Measurements from ENCODE around the gene TRIM9.
"Not testable (repeated sequence)": the region's sequence is repeated elsewhere in the genome, so short reads cannot be mapped to it uniquely, and the experiment has no call there.

The TRIM9 gene

GRCh38 chr14:50999726-51000125, 95.2 kb downstream of the TRIM9 start:
- POLR2A ChIA-PET = interaction anchor here (1.1 to 2.1 kb wide), 2 partner anchors 55 to 96 kb away, joined by 3 to 8 read pairs; partner anchors contain the start of genes PYGL and TRIM9
- TF ChIP-seq SUZ12 (IDR thresholded peaks at IDR 0.05) = no peak
- no peak for TF ChIP-seq LEF1 (IDR thresholded peaks at IDR 0.05; ENCODE audit: borderline replicate concordance)
- no peak for TF ChIP-seq CTBP1 (IDR thresholded peaks at IDR 0.05; ENCODE audit: borderline replicate concordance)
- TF ChIP-seq FOXM1 (IDR thresholded peaks at IDR 0.05; ENCODE audit: borderline replicate concordance) = no peak
- no peak for TF ChIP-seq ARNT (IDR thresholded peaks at IDR 0.05)
- TF ChIP-seq ZNF384 (IDR thresholded peaks at IDR 0.05) = no peak
- TF ChIP-seq PKNOX1 (IDR thresholded peaks at IDR 0.05) = no peak
- TF ChIP-seq FOXA1 (IDR thresholded peaks at IDR 0.05) = no peak
- TF ChIP-seq FOXK2 (IDR thresholded peaks at IDR 0.05) = no peak
- no peak for TF ChIP-seq NFRKB (IDR thresholded peaks at IDR 0.05)
- TF ChIP-seq ELF4 (IDR thresholded peaks at IDR 0.05) = no peak
- TF ChIP-seq SP1 (IDR thresholded peaks at IDR 0.05) = no peak
- no peak for TF ChIP-seq L3MBTL2 (conservative IDR thresholded peaks at IDR 0.05)
- TF ChIP-seq BHLHE40 (IDR thresholded peaks at IDR 0.05; ENCODE audit: borderline replicate concordance) = no peak
- no peak for TF ChIP-seq TARDBP (IDR thresholded peaks at IDR 0.05)
- TF ChIP-seq HDGF (IDR thresholded peaks at IDR 0.05; ENCODE audit: borderline replicate concordance) = no peak
- CTCF ChIA-PET = interaction anchor here (1.3 kb wide), 1 partner anchor 11 kb away, joined by 3 read pairs; no protein-coding TSS in a partner anchor
- DNase-seq (ENCODE audit: extremely low spot score) = no peak

GRCh38 chr14:50998612-50999011, 96.3 kb downstream of the TRIM9 start:
- DNase-seq (ENCODE audit: extremely low spot score) = no peak
- ChIA-PET POLR2A (no interaction called here), CTCF (no interaction called here)
- no peak for TF ChIP-seq FOXA1 (IDR thresholded peaks at IDR 0.05)
- no peak for TF ChIP-seq TARDBP (IDR thresholded peaks at IDR 0.05)
- TF ChIP-seq HDGF (IDR thresholded peaks at IDR 0.05; ENCODE audit: borderline replicate concordance) = no peak
- TF ChIP-seq LEF1 (IDR thresholded peaks at IDR 0.05; ENCODE audit: borderline replicate concordance) = no peak
- no peak for TF ChIP-seq ELF4 (IDR thresholded peaks at IDR 0.05)
- no peak for TF ChIP-seq FOXK2 (IDR thresholded peaks at IDR 0.05)
- TF ChIP-seq PKNOX1 (IDR thresholded peaks at IDR 0.05) = no peak
- TF ChIP-seq ARNT (IDR thresholded peaks at IDR 0.05) = no peak
- TF ChIP-seq L3MBTL2 (conservative IDR thresholded peaks at IDR 0.05) = no peak
- TF ChIP-seq FOXM1 (IDR thresholded peaks at IDR 0.05; ENCODE audit: borderline replicate concordance) = no peak
- no peak for TF ChIP-seq ZNF384 (IDR thresholded peaks at IDR 0.05)
- no peak for TF ChIP-seq BHLHE40 (IDR thresholded peaks at IDR 0.05; ENCODE audit: borderline replicate concordance)
- no peak for TF ChIP-seq CTBP1 (IDR thresholded peaks at IDR 0.05; ENCODE audit: borderline replicate concordance)
- TF ChIP-seq SP1 (IDR thresholded peaks at IDR 0.05) = no peak
- TF ChIP-seq NFRKB (IDR thresholded peaks at IDR 0.05) = no peak
- TF ChIP-seq SUZ12 (IDR thresholded peaks at IDR 0.05) = no peak

GRCh38 chr14:50997712-50998111, 97.2 kb downstream of the TRIM9 start:
- ChIA-PET CTCF (no interaction called here), POLR2A (no interaction called here)
- DNase-seq (ENCODE audit: extremely low spot score) = no peak
- TF ChIP-seq LEF1 (IDR thresholded peaks at IDR 0.05; ENCODE audit: borderline replicate concordance) = no peak
- no peak for TF ChIP-seq HDGF (IDR thresholded peaks at IDR 0.05; ENCODE audit: borderline replicate concordance)
- no peak for TF ChIP-seq SUZ12 (IDR thresholded peaks at IDR 0.05)
- no peak for TF ChIP-seq PKNOX1 (IDR thresholded peaks at IDR 0.05)

GRCh38 chr14:50994158-50994557, 100.7 kb downstream of the TRIM9 start:
- CTCF ChIA-PET; DNase-seq (ENCODE audit: extremely low spot score); POLR2A ChIA-PET: not testable (repeated sequence)

- ChIA-PET POLR2A (interaction anchor here (0.5 kb wide), 1 partner anchor 834 kb away, joined by 3 read pairs; no protein-coding TSS in a partner anchor), CTCF (no interaction called here)
- TF ChIP-seq CTBP1 (IDR thresholded peaks at IDR 0.05; ENCODE audit: borderline replicate concordance) (no peak), FOXK2 (IDR thresholded peaks at IDR 0.05) (no peak), SUZ12 (IDR thresholded peaks at IDR 0.05) (no peak), ZNF384 (IDR thresholded peaks at IDR 0.05) (no peak), PKNOX1 (IDR thresholded peaks at IDR 0.05) (no peak), NFRKB (IDR thresholded peaks at IDR 0.05) (no peak), SP1 (IDR thresholded peaks at IDR 0.05) (no peak), ELF4 (IDR thresholded peaks at IDR 0.05) (no peak), FOXA1 (IDR thresholded peaks at IDR 0.05) (no peak)
- no peak for DNase-seq (ENCODE audit: extremely low spot score)
Observed at GRCh38 chr14:50985859-50986331, 109.0 kb downstream of the TRIM9 start.

- TF ChIP-seq FOXK2 (IDR thresholded peaks at IDR 0.05) = no peak
- TF ChIP-seq FOXM1 (IDR thresholded peaks at IDR 0.05; ENCODE audit: borderline replicate concordance) = no peak
- TF ChIP-seq L3MBTL2 (conservative IDR thresholded peaks at IDR 0.05) = no peak
- TF ChIP-seq CTBP1 (IDR thresholded peaks at IDR 0.05; ENCODE audit: borderline replicate concordance) = no peak
- no peak for TF ChIP-seq FOXA1 (IDR thresholded peaks at IDR 0.05)
- no peak for TF ChIP-seq PKNOX1 (IDR thresholded peaks at IDR 0.05)
- TF ChIP-seq HDGF (IDR thresholded peaks at IDR 0.05; ENCODE audit: borderline replicate concordance) = no peak
- no peak for TF ChIP-seq BHLHE40 (IDR thresholded peaks at IDR 0.05; ENCODE audit: borderline replicate concordance)
- TF ChIP-seq SUZ12 (IDR thresholded peaks at IDR 0.05) = no peak
- POLR2A ChIA-PET = no interaction called here
- DNase-seq (ENCODE audit: extremely low spot score) = no peak
- CTCF ChIA-PET = no interaction called here
Observed at GRCh38 chr14:50985124-50985858, 109.6 kb downstream of the TRIM9 start.
